Lung (tissue), 12 donors: ENCODE data around the gene GSTA4. TPM values are rescaled to one million over a fixed set of nuclear protein-coding genes. Genes with fewer than 3 reads are reported as not detected.
A peak's percentile ranks its signal among the peaks of the same experiment; 100 is the strongest.

Experiments used
- ATAC-seq: fragments of 200-7000 bp; cut with Tn5 transposase; one replicate; pipeline ENCODE4 v1.9.1; 2020; ENCODE audit warnings: moderate number of reproducible peaks; ENCODE audit not compliant: insufficient read depth, low FRiP score
- DNase-seq, 3 donors: peaks; one replicate each; pipeline ENCODE4 v3.0.0-alpha.2; 2013 to 2017
- H3K27ac ChIP-seq, 2 donors: one replicate each; pipeline ENCODE4 v1.5.1; 2013; ENCODE audit warnings: mild to moderate bottlenecking in 2 of 2, moderate library complexity in 2 of 2, control low read depth in 1 of 2, inconsistent platforms in 1 of 2, low read depth in 1 of 2, low read length in 1 of 2
- H3K27me3 ChIP-seq, 3 donors: one replicate each; pipeline ENCODE4 v1.5.1; 2013; ENCODE audit warnings: low read length in 2 of 3; ENCODE audit not compliant: control insufficient read depth in 3 of 3, insufficient read depth in 3 of 3
- H3K36me3 ChIP-seq, 4 donors: one replicate each; pipeline ENCODE4 v1.5.1; 2013; ENCODE audit warnings: low read length in 4 of 4, mild to moderate bottlenecking in 1 of 4, moderate library complexity in 1 of 4; ENCODE audit not compliant: control insufficient read depth in 4 of 4, insufficient read depth in 4 of 4
- H3K4me1 ChIP-seq, 5 donors: one replicate each; pipeline ENCODE4 v1.5.1; 2013; ENCODE audit warnings: low read length in 5 of 5, mild to moderate bottlenecking in 2 of 5, moderate library complexity in 1 of 5; ENCODE audit not compliant: control insufficient read depth in 5 of 5, insufficient read depth in 5 of 5
- H3K4me3 ChIP-seq: one replicate; pipeline ENCODE4 v1.5.1; 2013; ENCODE audit warnings: mild to moderate bottlenecking, control low read depth, moderate library complexity
- H3K9ac ChIP-seq, 2 donors: one replicate each; pipeline ENCODE4 v1.5.1; 2013; ENCODE audit warnings: low read length in 2 of 2, control low read depth in 1 of 2; ENCODE audit not compliant: insufficient read depth in 1 of 2
- H3K9me3 ChIP-seq, 4 donors: one replicate each; pipeline ENCODE4 v1.5.1; 2013; ENCODE audit warnings: low read length in 3 of 4, mild to moderate bottlenecking in 1 of 4, moderate library complexity in 1 of 4; ENCODE audit not compliant: control insufficient read depth in 4 of 4, insufficient read depth in 3 of 4
- CTCF ChIP-seq: IDR thresholded peaks from 2 replicates; pipeline ENCODE4 v1.5.1; 2012; ENCODE audit warnings: mild to moderate bottlenecking; ENCODE audit errors: control extremely low read depth, extremely low read depth
- WGBS, 2 donors: extraction: QIAGEN DNeasy Blood & Tissue Kit; methylation state at CpG; one replicate each; pipeline ENCODE4 v1.1.7; 2013; 5-methylcytosine and 5-hydroxymethylcytosine counted together
- polyA plus RNA-seq, 2 donors: library from polyadenylated mRNA; stranded (reverse); fragments of 200-250 nt; gene quantifications; one replicate each; pipeline ENCODE4 v1.2.1, GENCODE V29; 2013
- total RNA-seq, 2 donors: library from RNA; depleted of rRNA in 1 of 2; stranded (reverse); fragments of >200 nt in 1 of 2; gene quantifications; one replicate each; pipeline ENCODE4 v1.2.1, GENCODE V29; 2014 to 2021
- donor health status: control.
- donor health status: control.
- donor health status: Bipolar disorder and iron deficiency.
- donor health status: healthy.
- donor health status: DM: yes; HTN: yes; CAD: no.

The GSTA4 gene
- total and polyA plus RNA-seq, 4 donors: 46.0 to 115 (median 89.2) TPM

GRCh38 chr6:52975580-52975979 is 19.5 kb downstream of the GSTA4 start:
- 63 to 74% methylated on average over 2 of the region's 2 CpGs for WGBS, 2 donors

GRCh38 chr6:52972989-52973388 is 22.1 kb downstream of the GSTA4 start:
- DNase-seq (no peak), ATAC-seq (no peak)
- no peak for TF ChIP-seq CTCF
- Histone ChIP-seq H3K27ac (no peak overlapping the region), H3K4me1 (peaks cover 0 to 11% (median 1%) of the 10 kb centered on the region in 5 donors), H3K27me3 (no peaks in the 10 kb centered on the region), H3K9me3 (no peaks in the 10 kb centered on the region), H3K36me3 (no peaks in the 10 kb centered on the region), H3K4me3 (no peak overlapping the region), H3K9ac (no peak overlapping the region)

More at GRCh38 chr6:52975580-52975979, 19.5 kb downstream of the GSTA4 start:
- Histone ChIP-seq H3K9me3 (no peaks in the 10 kb centered on the region), H3K27ac (no peak overlapping the region), H3K4me3 (no peak overlapping the region), H3K27me3 (no peaks in the 10 kb centered on the region), H3K4me1 (peaks cover 0 to 14% (median 6%) of the 10 kb centered on the region in 5 donors), H3K9ac (no peak overlapping the region), H3K36me3 (no peaks in the 10 kb centered on the region)
- TF ChIP-seq CTCF: no peak
- DNase-seq: peak in 1 of 3 donors; percentile 41
- ATAC-seq: no peak

GRCh38 chr6:52969359-52969758 is 25.7 kb downstream of the GSTA4 start:
- WGBS, 2 donors: 69 to 89% methylated on average over 2 of the region's 2 CpGs
- H3K27ac ChIP-seq: no peak overlapping the region

More at GRCh38 chr6:52969359-52969758, 25.7 kb downstream of the GSTA4 start:
- no peaks in the 10 kb centered on the region for H3K36me3 ChIP-seq
- no peak overlapping the region for H3K9ac ChIP-seq
- DNase-seq: peak in 1 of 3 donors; percentile 31
- no peaks in the 10 kb centered on the region for H3K4me1 ChIP-seq
- ATAC-seq: no peak
- TF ChIP-seq CTCF: no peak
- H3K9me3 ChIP-seq: no peaks in the 10 kb centered on the region
- H3K27me3 ChIP-seq: no peaks in the 10 kb centered on the region
- H3K4me3 ChIP-seq: no peak overlapping the region
